GM15510 (cell line): ENCODE data around the gene ANKRD50.

ENCODE experiments used
- POLR2A ChIP-seq: IDR thresholded peaks from 3 replicates; pipeline ENCODE4 v1.6.1; 2011; ENCODE audit warnings: borderline replicate concordance; ENCODE audit not compliant: insufficient read length; ENCODE audit errors: extremely low read depth

ANKRD50 gene

GRCh38 chr4:124712372-124713184 lies at the start of gene ANKRD50:
TSS of gene ANKRD50 (minus strand) at chr4:124712732. CDS start at chr4:124710511, 2,221 bp downstream.
- peak; percentile 13 for TF ChIP-seq POLR2A

- no peak for TF ChIP-seq POLR2A
Observed at GRCh38 chr4:124757126-124757525, 44.6 kb upstream of the ANKRD50 start.

GRCh38 chr4:124754681-124755080 lies 42.1 kb upstream of the ANKRD50 start:
- no peak for TF ChIP-seq POLR2A

GRCh38 chr4:124753941-124754581 lies 41.5 kb upstream of the ANKRD50 start:
- no peak for TF ChIP-seq POLR2A

- TF ChIP-seq POLR2A, result no peak
Observed at GRCh38 chr4:124749421-124749820, 36.9 kb upstream of the ANKRD50 start.

GRCh38 chr4:124748965-124749364 lies 36.4 kb upstream of the ANKRD50 start:
- no peak for TF ChIP-seq POLR2A

DNA sequence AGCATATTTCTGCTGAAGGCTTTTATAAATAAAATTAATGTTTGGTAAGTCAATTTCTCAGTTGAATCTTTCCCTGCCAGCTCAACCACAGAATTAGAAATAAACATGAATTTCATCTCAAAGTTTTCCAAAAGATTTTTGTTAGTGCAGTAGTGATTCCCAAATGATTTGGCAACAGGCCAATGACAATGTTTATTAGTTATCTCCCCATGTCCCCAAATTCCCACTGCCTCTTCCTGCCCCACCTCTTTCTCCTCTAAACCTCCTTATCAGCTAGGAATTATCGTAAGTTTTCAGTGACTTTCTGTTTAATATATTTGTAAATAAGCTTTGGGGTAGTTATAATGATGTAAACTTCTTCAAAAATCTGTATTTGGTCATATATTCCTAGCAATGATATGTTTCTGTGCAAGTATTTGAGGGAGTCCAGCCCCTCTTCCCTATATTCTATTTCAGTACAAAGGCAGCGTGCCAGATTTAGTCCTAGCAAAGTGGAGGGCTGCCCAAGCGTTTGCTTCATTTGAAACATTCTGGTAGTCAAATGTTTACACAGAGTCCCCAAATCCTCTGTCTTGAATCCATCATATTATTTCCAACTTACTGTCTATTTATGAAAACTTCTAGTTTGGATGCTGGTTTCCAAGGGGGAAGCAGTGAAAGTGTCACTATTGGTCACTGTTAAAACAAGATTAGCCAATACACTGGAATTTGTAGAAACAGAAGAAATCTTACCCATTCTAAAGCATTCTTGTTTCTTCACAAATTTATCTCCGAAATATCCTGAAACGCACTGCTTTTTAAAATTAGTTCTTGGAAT lies 33.7 kb upstream of the ANKRD50 start:
- no peak for TF ChIP-seq POLR2A

- no peak for TF ChIP-seq POLR2A
Observed at GRCh38 chr4:124743711-124744110, 31.2 kb upstream of the ANKRD50 start.

DNA sequence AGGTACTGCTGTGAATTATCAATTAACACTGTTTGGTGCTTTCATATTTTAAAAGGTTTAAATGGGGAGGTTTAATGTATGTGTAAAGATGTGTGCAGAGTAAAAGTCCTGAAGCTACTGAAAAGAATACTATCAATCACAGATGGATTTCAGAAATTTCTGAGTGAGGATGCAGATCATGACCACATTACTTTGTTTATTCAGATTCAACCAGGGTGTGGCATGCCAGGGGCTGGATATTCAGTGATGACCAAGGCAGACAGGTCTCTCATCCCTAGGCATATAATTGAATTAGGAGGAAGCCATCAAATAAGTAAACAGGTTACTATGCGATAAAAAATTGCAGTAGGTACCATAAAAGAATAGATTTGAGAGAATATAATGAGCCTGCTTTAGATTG lies 28.0 kb upstream of the ANKRD50 start:
- TF ChIP-seq POLR2A, result no peak

DNA sequence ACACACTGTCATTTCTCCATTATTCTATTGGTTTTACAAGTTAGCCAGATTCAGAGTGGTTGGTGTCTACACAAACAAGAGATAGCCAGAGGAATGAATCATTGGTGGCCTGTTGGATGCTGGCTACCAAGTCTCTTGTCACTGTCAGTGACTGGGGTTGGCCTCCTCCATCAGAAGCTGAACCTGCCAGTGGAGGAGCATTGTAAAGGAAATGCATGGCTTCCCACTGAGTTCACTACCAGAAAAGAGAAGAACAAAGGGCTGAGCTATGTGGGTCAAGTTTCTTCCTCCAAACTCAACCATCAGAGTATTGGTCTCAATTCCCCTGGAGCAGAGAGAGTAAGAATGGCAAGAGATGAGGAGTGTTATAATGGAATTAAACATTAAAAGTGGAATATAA lies 26.5 kb upstream of the ANKRD50 start:
- TF ChIP-seq POLR2A, result no peak

DNA sequence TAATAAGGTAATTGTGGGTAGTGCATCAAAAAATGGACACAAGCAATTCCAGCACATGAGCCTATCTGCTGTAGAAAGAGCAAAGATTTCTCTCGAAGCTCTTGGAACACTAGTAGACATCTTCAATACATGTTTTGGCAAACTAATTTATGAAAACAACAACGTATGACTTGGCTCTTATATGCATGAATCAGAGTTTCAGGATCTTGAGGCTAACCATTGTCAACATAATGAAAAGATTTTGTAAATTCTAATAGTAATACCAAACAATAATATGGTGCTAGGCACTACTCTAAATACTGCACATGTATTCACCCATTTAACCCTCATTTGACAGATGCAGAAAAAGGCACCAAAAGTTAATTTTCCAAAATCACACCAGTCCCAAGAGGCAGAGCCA lies 25.1 kb upstream of the ANKRD50 start:
- no peak for TF ChIP-seq POLR2A

GRCh38 chr4:124736526-124736925 lies 24.0 kb upstream of the ANKRD50 start:
- no peak for TF ChIP-seq POLR2A

DNA sequence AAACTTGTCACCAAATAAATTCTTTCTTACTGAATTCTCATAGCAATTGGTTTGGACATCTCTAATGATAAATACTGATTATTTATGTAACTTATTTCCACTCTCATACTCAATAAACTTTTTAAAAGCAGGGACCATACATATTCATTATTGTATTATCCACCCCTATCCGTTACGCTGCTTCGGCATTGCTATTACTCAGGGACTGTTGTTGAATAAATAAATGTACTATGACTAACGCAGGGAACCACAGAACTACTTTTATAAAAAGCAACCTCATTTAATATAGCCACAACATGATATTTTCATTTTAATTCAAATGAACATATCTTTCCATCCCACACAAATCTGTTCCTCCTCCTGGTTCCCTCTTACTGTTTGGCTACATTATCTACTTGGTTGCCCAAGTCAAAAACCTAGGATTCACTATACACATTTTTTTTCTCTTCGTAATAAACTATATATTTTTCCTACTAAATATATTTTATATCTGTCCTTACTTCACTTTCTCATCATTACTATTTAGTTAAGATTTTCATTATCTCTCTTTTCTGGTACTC lies 14.9 kb upstream of the ANKRD50 start:
- TF ChIP-seq POLR2A, result no peak

GRCh38 chr4:124726269-124726668 lies 13.7 kb upstream of the ANKRD50 start:
- no peak for TF ChIP-seq POLR2A

DNA sequence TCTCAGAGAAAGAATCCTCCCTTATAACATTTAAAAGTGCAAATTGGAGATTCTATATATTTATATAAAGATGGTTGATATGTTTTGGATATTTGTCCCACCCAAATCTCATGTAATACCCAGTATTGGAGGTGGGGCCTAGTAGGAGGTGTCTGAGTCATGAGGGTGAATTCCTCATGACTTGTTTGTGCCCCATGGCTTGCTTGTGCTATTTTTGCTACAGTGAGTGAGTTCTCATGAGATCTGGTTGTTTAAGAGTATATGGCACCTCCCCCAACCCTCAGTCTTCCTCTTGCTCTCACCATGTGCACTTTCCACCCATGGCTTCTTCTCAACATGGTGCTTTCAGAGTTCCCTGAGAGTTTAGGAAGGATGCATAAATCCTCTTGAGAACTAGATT lies 9.5 kb upstream of the ANKRD50 start:
- no peak for TF ChIP-seq POLR2A

DNA sequence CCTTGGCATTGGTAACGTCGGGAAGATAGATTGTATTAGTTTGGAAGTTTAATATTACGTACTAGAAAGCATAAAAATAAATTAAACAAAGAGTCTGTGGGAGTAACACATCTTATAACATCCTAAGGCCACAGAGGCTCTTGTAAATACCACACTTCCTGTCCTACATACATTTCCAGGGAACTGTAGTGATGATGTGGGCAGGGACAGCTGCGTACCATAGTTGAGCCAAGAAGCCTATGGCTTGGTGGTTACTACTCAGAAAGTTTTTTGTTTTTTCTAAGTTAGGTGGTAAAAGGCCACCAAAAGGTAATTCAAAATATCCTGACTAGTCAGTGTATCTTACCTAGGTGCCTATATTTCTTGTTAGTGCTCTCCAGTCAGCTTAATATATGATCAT lies 4.6 kb upstream of the ANKRD50 start:
- no peak for TF ChIP-seq POLR2A

DNA sequence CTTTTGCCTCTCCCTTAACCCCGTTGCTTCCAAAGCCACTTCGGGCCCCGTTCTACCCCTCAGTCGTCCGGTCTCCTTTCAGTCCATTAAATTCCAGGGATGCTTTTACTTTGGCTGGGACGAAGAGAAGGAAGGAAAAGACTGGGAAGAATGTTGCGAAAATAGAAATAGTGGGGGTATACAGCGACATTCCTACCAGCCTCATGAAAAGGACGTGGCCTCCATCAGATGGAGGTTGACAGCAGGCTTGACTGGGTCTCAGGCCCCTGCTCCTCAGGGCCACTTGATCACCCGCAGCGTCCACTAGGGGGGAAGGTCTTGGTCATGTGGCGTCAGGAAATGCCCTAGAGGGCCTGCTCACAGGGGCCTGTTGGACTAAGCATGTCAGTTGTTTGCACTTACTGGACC lies 657 bp upstream of the ANKRD50 start:
- TF ChIP-seq POLR2A, result no peak
